Measurements from ENCODE around the gene HUNK. TPM values are rescaled to one million over a fixed set of nuclear protein-coding genes. Genes with fewer than 3 reads are reported as not detected.

The HUNK gene
- total RNA-seq, 1 donor from 2014 or later: 0.43 TPM

- DNase-seq (ENCODE audit: low spot score): no peak
- Mint-ChIP-seq H3K4me3 (ENCODE audit: low read depth) (no peak overlapping the region), H3K27ac (no peak overlapping the region), H3K4me1 (ENCODE audit: low read depth) (no peaks in the 10 kb centered on the region), H3K9me3 (no peaks in the 10 kb centered on the region), H3K36me3 (ENCODE audit: low read depth) (no peaks in the 10 kb centered on the region), H3K27me3 (ENCODE audit: low read depth) (no peaks in the 10 kb centered on the region)
- intact Hi-C loops (cut with micrococcal nuclease): no loop called here
These were observed 118.8 kb downstream of the HUNK start for GRCh38 chr21:31991356-31992331.

DNA sequence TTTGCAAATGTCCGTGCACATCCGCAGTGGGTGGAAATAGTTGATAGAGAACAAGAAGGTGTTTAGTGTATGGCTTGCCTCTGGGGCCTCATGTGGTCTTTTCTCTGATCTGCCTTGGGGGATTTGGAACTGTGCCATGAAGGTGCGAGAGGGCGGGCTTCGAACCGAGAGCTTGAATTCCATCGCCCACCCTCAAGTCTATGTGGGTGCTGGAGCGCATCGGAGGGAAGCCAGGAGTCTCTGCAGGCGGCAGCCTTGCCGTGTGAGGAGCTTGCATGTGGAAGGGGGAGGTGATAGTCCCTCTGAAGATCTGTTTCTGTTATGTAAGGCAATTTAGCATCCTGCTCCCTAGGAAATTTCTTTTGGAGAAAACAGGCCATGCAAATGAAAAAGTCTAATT lies 119.6 kb downstream of the HUNK start:
- no peaks in the 10 kb centered on the region for H3K27me3 Mint-ChIP-seq (ENCODE audit: low read depth)
- H3K4me3 Mint-ChIP-seq (ENCODE audit: low read depth): no peak overlapping the region
- intact Hi-C loops (cut with micrococcal nuclease): no loop called here
- H3K27ac Mint-ChIP-seq: no peak overlapping the region
- no peaks in the 10 kb centered on the region for H3K36me3 Mint-ChIP-seq (ENCODE audit: low read depth)
- no peaks in the 10 kb centered on the region for H3K4me1 Mint-ChIP-seq (ENCODE audit: low read depth)
- no peaks in the 10 kb centered on the region for H3K9me3 Mint-ChIP-seq
- DNase-seq (ENCODE audit: low spot score): no peak

GRCh38 chr21:31993826-31994825 lies 121.3 kb downstream of the HUNK start:
- DNase-seq (ENCODE audit: low spot score): no peak
- Mint-ChIP-seq H3K9me3 (no peaks in the 10 kb centered on the region), H3K4me1 (ENCODE audit: low read depth) (no peaks in the 10 kb centered on the region), H3K27ac (no peak overlapping the region), H3K36me3 (ENCODE audit: low read depth) (no peaks in the 10 kb centered on the region), H3K4me3 (ENCODE audit: low read depth) (no peak overlapping the region), H3K27me3 (ENCODE audit: low read depth) (no peaks in the 10 kb centered on the region)
- intact Hi-C loops (cut with micrococcal nuclease): no loop called here

GRCh38 chr21:31997191-31997590 lies 124.4 kb downstream of the HUNK start:
- no peaks in the 10 kb centered on the region for H3K27me3 Mint-ChIP-seq (ENCODE audit: low read depth)
- H3K4me3 Mint-ChIP-seq (ENCODE audit: low read depth): no peak overlapping the region
- no peaks in the 10 kb centered on the region for H3K36me3 Mint-ChIP-seq (ENCODE audit: low read depth)
- H3K27ac Mint-ChIP-seq: no peak overlapping the region
- no peak for DNase-seq (ENCODE audit: low spot score)
- intact Hi-C loops (cut with micrococcal nuclease): no loop called here
- H3K4me1 Mint-ChIP-seq (ENCODE audit: low read depth): no peaks in the 10 kb centered on the region
- no peaks in the 10 kb centered on the region for H3K9me3 Mint-ChIP-seq

DNA sequence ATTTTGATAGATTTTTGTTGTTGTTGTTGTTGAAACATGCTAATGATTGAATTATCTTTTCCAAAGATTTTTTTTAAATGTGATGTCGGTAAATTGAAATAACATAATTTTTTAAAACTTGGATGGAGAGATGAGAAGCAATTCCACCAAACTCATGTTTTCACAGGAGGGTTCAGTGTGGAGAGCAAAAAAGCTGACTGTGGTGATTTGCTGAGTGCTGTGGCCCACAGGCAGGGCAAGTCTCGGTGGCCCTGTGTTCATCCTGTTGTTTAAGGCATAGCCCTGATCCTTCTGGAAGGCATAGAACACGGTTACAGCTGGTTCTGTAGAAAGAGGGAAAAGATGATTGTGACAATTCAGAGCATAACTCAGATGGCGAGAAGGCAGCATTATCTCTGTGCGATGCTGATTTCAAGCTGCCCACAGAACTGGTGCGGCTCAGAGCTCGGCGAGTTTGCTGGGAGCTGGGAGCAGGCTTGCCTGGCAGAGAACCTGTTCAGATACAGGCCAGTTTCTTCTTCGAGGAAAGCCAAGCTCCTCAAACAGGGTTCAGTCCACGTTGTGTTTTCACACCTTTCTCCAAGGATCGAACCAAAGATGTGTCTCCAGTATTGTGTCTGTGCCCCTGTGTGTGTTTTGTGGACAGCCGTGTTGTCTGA lies 127.1 kb downstream of the HUNK start:
- no peak for DNase-seq (ENCODE audit: low spot score)
- intact Hi-C loops (cut with micrococcal nuclease): no loop called here

DNA sequence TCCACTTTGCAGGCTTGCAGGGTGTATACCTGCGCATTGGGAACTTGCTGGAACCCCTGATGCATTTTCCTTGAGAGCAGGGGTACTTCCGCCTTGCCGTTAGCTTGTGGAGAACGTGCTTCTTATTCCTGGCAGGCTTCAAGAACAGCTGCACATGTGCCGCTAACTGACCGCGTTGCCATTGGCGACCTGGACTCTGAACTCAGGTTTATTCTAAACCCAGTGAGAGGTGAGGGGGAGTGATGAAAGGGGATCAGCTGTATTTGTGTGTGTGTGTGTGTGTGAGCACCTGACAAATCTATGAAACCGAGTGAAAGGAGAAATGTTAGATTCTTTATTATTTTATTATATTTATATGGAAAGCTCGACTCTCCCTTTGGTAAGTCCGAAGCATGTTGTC lies 128.6 kb downstream of the HUNK start:
- H3K36me3 Mint-ChIP-seq (ENCODE audit: low read depth): no peaks in the 10 kb centered on the region
- H3K9me3 Mint-ChIP-seq: no peaks in the 10 kb centered on the region
- DNase-seq (ENCODE audit: low spot score): no peak
- H3K4me3 Mint-ChIP-seq (ENCODE audit: low read depth): no peak overlapping the region
- no peaks in the 10 kb centered on the region for H3K27me3 Mint-ChIP-seq (ENCODE audit: low read depth)
- H3K4me1 Mint-ChIP-seq (ENCODE audit: low read depth): no peaks in the 10 kb centered on the region
- intact Hi-C loops (cut with micrococcal nuclease): no loop called here
- no peak overlapping the region for H3K27ac Mint-ChIP-seq

More for the DNA sequence above, 127.1 kb downstream of the HUNK start:
- H3K9me3 Mint-ChIP-seq: no peaks in the 10 kb centered on the region
- H3K4me1 Mint-ChIP-seq (ENCODE audit: low read depth): no peaks in the 10 kb centered on the region
- H3K4me3 Mint-ChIP-seq (ENCODE audit: low read depth): no peak overlapping the region
- no peaks in the 10 kb centered on the region for H3K27me3 Mint-ChIP-seq (ENCODE audit: low read depth)
- no peaks in the 10 kb centered on the region for H3K36me3 Mint-ChIP-seq (ENCODE audit: low read depth)
- no peak overlapping the region for H3K27ac Mint-ChIP-seq

- intact Hi-C loops (cut with micrococcal nuclease): no loop called here
- H3K27ac Mint-ChIP-seq: no peak overlapping the region
- H3K4me1 Mint-ChIP-seq (ENCODE audit: low read depth): no peaks in the 10 kb centered on the region
- no peak for DNase-seq (ENCODE audit: low spot score)
- no peaks in the 10 kb centered on the region for H3K9me3 Mint-ChIP-seq
- H3K4me3 Mint-ChIP-seq (ENCODE audit: low read depth): no peak overlapping the region
- no peaks in the 10 kb centered on the region for H3K36me3 Mint-ChIP-seq (ENCODE audit: low read depth)
- no peaks in the 10 kb centered on the region for H3K27me3 Mint-ChIP-seq (ENCODE audit: low read depth)
These were observed 130.6 kb downstream of the HUNK start for GRCh38 chr21:32003411-32003810.

GRCh38 chr21:32004291-32004690 lies 131.5 kb downstream of the HUNK start:
- no peak for DNase-seq (ENCODE audit: low spot score)
- intact Hi-C loops (cut with micrococcal nuclease): no loop called here
- no peak overlapping the region for H3K27ac Mint-ChIP-seq
- H3K36me3 Mint-ChIP-seq (ENCODE audit: low read depth): no peaks in the 10 kb centered on the region
- no peaks in the 10 kb centered on the region for H3K9me3 Mint-ChIP-seq
- no peaks in the 10 kb centered on the region for H3K4me1 Mint-ChIP-seq (ENCODE audit: low read depth)
- H3K27me3 Mint-ChIP-seq (ENCODE audit: low read depth): no peaks in the 10 kb centered on the region
- no peak overlapping the region for H3K4me3 Mint-ChIP-seq (ENCODE audit: low read depth)

DNA sequence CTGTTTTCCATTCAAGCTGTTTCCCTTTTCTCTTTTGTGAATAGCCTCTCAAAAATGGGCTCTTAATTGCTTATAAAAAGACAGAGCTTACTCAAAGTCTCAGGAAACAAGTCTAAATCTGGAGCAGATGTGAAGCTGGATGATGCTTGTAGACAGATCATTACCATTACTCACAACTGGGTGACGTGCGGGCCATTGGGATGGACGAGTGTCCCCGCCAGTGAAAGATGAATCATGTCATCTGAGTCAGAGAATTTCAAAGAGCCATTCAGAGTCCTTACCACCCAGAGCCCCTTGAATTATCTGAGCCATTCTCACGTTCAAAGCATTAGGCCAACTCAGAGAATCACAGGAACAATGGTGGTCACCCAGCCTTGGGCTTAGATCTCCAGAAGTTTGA lies 134.6 kb downstream of the HUNK start:
- H3K27ac Mint-ChIP-seq: no peak overlapping the region
- H3K4me1 Mint-ChIP-seq (ENCODE audit: low read depth): no peaks in the 10 kb centered on the region
- DNase-seq (ENCODE audit: low spot score): no peak
- H3K27me3 Mint-ChIP-seq (ENCODE audit: low read depth): no peaks in the 10 kb centered on the region
- H3K9me3 Mint-ChIP-seq: no peaks in the 10 kb centered on the region
- H3K4me3 Mint-ChIP-seq (ENCODE audit: low read depth): no peak overlapping the region
- H3K36me3 Mint-ChIP-seq (ENCODE audit: low read depth): no peaks in the 10 kb centered on the region
- intact Hi-C loops (cut with micrococcal nuclease): no loop called here

DNA sequence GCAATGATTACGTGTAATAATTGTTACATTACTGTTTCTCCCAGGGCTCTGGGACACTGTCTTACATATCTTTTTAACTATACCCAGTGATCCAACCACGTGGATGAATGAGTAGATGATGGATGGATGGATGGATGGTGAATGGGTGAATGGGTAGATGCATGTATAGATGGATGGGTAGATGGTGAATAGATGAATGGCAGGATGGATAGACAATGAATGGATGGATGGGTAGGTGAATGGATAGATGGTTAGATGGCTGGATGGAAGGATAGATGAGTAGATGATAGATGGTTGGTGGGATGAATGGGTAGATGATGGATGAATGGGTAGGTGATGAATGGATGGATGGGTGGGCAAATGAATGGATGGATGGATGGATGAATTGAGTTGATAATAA lies 135.9 kb downstream of the HUNK start:
- no peak overlapping the region for H3K27ac Mint-ChIP-seq
- intact Hi-C loops (cut with micrococcal nuclease): no loop called here
- no peak for DNase-seq (ENCODE audit: low spot score)
- H3K4me3 Mint-ChIP-seq (ENCODE audit: low read depth): no peak overlapping the region
- no peaks in the 10 kb centered on the region for H3K36me3 Mint-ChIP-seq (ENCODE audit: low read depth)
- H3K4me1 Mint-ChIP-seq (ENCODE audit: low read depth): no peaks in the 10 kb centered on the region
- no peaks in the 10 kb centered on the region for H3K9me3 Mint-ChIP-seq
- no peaks in the 10 kb centered on the region for H3K27me3 Mint-ChIP-seq (ENCODE audit: low read depth)

- DNase-seq (ENCODE audit: low spot score): no peak
- Mint-ChIP-seq H3K9me3 (no peaks in the 10 kb centered on the region), H3K27me3 (ENCODE audit: low read depth) (no peaks in the 10 kb centered on the region), H3K36me3 (ENCODE audit: low read depth) (no peaks in the 10 kb centered on the region), H3K4me3 (ENCODE audit: low read depth) (no peak overlapping the region), H3K27ac (no peak overlapping the region), H3K4me1 (ENCODE audit: low read depth) (no peaks in the 10 kb centered on the region)
- intact Hi-C loops (cut with micrococcal nuclease): no loop called here
These were observed 136.4 kb downstream of the HUNK start for GRCh38 chr21:32009263-32009662.

GRCh38 chr21:32015461-32016139 lies 142.8 kb downstream of the HUNK start:
- H3K9me3 Mint-ChIP-seq: no peaks in the 10 kb centered on the region
- no peaks in the 10 kb centered on the region for H3K4me1 Mint-ChIP-seq (ENCODE audit: low read depth)
- no peak overlapping the region for H3K4me3 Mint-ChIP-seq (ENCODE audit: low read depth)
- DNase-seq (ENCODE audit: low spot score): no peak
- H3K36me3 Mint-ChIP-seq (ENCODE audit: low read depth): no peaks in the 10 kb centered on the region
- H3K27ac Mint-ChIP-seq: no peak overlapping the region
- no peaks in the 10 kb centered on the region for H3K27me3 Mint-ChIP-seq (ENCODE audit: low read depth)
- intact Hi-C loops (cut with micrococcal nuclease): no loop called here

Data from activated T-helper 2 cell treated with anti-CD3 and anti-CD28 coated beads, Interferon-gamma antibody, Interleukin-2, Interleukin-4, amounts not matched to agents 10 μg/mL and 5 μg/mL and 100 μg/mL, durations not matched to agents 14 hours and 24 hours and 36 hours (primary cell).